ENCODE data around the gene SPRR5.

The SPRR5 gene

GRCh38 chr1:152969036-152969435 is 22.0 kb downstream of the SPRR5 start:
- H3K27me3 ChIP-seq (replicated peaks in 2 of 5; ENCODE audit: control insufficient read depth in 4 of 5, insufficient read depth in 5 of 5, low read length in 4 of 5): peaks cover 0 to 16% (median 0%) of the 10 kb centered on the region in 5 experiments
- no peaks in the 10 kb centered on the region for H3K9me3 ChIP-seq (ENCODE audit: control extremely low read depth in 1 of 5, control insufficient read depth in 4 of 5, insufficient read depth in 2 of 5, low read depth in 1 of 5, low read length in 4 of 5)
- DNase-seq: no peak
- ChIA-PET POLR2A (no interaction called here), CTCF (interaction anchor here (0.5 kb wide), 1 partner anchor 18 kb away, joined by 3 read pairs; no protein-coding TSS in a partner anchor)
- H3K4me1 ChIP-seq (ENCODE audit: control extremely low read depth in 1 of 4, control insufficient read depth in 4 of 4, insufficient read depth in 4 of 4, low read length in 3 of 4): no peaks in the 10 kb centered on the region
- H3K27ac ChIP-seq (ENCODE audit: insufficient read depth in 1 of 2, low read depth in 1 of 2, low read length in 2 of 2, poor library complexity in 1 of 2, severe bottlenecking in 2 of 2): no peak overlapping the region
- H3K36me3 ChIP-seq (ENCODE audit: control insufficient read depth in 4 of 4, insufficient read depth in 4 of 4, low read length in 3 of 4): no peaks in the 10 kb centered on the region
- H3K4me3 ChIP-seq (ENCODE audit: control insufficient read depth in 1 of 7, extremely low read depth in 1 of 7, insufficient read depth in 4 of 7, low read depth in 2 of 7, low read length in 6 of 7): no peak overlapping the region
- WGBS (ENCODE audit: insufficient coverage): 100% methylated on average over 2 of the region's 2 CpGs

- Histone ChIP-seq H3K9me3 (ENCODE audit: control extremely low read depth in 1 of 5, control insufficient read depth in 4 of 5, insufficient read depth in 2 of 5, low read depth in 1 of 5, low read length in 4 of 5) (no peaks in the 10 kb centered on the region), H3K36me3 (ENCODE audit: control insufficient read depth in 4 of 4, insufficient read depth in 4 of 4, low read length in 3 of 4) (no peaks in the 10 kb centered on the region), H3K27me3 (replicated peaks in 2 of 5; ENCODE audit: control insufficient read depth in 4 of 5, insufficient read depth in 5 of 5, low read length in 4 of 5) (peaks cover 0 to 16% (median 0%) of the 10 kb centered on the region in 5 experiments), H3K4me1 (ENCODE audit: control extremely low read depth in 1 of 4, control insufficient read depth in 4 of 4, insufficient read depth in 4 of 4, low read length in 3 of 4) (no peaks in the 10 kb centered on the region), H3K4me3 (ENCODE audit: control insufficient read depth in 1 of 7, extremely low read depth in 1 of 7, insufficient read depth in 4 of 7, low read depth in 2 of 7, low read length in 6 of 7) (no peak within 1 kb of the TSS), H3K27ac (ENCODE audit: insufficient read depth in 1 of 2, low read depth in 1 of 2, low read length in 2 of 2, poor library complexity in 1 of 2, severe bottlenecking in 2 of 2) (no peak within 1 kb of the TSS)
- 92% methylated on average over 3 of the region's 6 CpGs for WGBS (ENCODE audit: insufficient coverage)
- POLR2A ChIA-PET: interaction anchor here (0.6 kb wide), 1 partner anchor 65 kb away, joined by 3 read pairs; no protein-coding TSS in a partner anchor
- CTCF ChIA-PET: no interaction called here
- no peak for DNase-seq
Measured at GRCh38 chr1:152970495-152970894, 23.5 kb downstream of the SPRR5 start, which contains the start of gene SPRR4. Gene SPRR4 (plus strand): TSS chr1:152970648. CDS start chr1:152971891, 1,243 bp downstream.

DNA sequence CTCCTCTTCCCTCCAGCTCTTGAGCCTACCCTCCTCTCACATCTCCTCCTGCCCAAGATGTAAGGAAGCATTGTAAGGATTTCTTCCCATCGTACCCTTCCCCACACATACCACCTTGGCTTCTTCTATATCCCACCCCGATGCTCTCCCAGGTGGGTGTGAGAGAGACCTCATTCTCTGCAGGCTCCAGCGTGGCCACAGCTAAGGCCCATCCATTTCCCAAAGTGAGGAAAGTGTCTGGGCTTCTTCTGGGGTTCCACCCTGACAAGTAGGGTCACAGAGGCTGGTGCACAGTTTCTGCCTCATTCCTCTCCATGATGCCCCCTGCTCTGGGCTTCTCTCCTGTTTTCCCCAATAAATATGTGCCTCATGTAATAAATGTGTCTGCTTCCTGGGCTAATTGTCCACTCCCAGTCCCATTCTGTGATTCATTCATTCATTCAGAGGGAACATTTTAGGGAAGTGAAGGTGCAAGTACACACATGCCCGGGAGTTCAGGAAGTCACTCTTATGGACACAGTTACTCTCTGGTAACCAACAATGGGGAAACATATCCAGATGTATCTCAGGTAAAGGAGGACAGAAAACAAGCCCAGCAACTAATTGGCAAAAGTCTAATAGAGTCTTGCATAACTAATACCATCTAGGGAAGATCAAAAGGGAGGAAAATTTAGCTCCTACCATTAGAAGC is 25.3 kb downstream of the SPRR5 start:
- CTCF ChIA-PET: no interaction called here
- H3K9me3 ChIP-seq (ENCODE audit: control extremely low read depth in 1 of 5, control insufficient read depth in 4 of 5, insufficient read depth in 2 of 5, low read depth in 1 of 5, low read length in 4 of 5): no peaks in the 10 kb centered on the region
- POLR2A ChIA-PET: no interaction called here
- no peak overlapping the region for H3K27ac ChIP-seq (ENCODE audit: insufficient read depth in 1 of 2, low read depth in 1 of 2, low read length in 2 of 2, poor library complexity in 1 of 2, severe bottlenecking in 2 of 2)
- no peak overlapping the region for H3K4me3 ChIP-seq (ENCODE audit: control insufficient read depth in 1 of 7, extremely low read depth in 1 of 7, insufficient read depth in 4 of 7, low read depth in 2 of 7, low read length in 6 of 7)
- DNase-seq: no peak
- 85% methylated on average over 3 of the region's 4 CpGs for WGBS (ENCODE audit: insufficient coverage)
- no peaks in the 10 kb centered on the region for H3K4me1 ChIP-seq (ENCODE audit: control extremely low read depth in 1 of 4, control insufficient read depth in 4 of 4, insufficient read depth in 4 of 4, low read length in 3 of 4)
- peaks cover 0 to 5% (median 0%) of the 10 kb centered on the region in 5 experiments for H3K27me3 ChIP-seq (replicated peaks in 2 of 5; ENCODE audit: control insufficient read depth in 4 of 5, insufficient read depth in 5 of 5, low read length in 4 of 5)
- no peaks in the 10 kb centered on the region for H3K36me3 ChIP-seq (ENCODE audit: control insufficient read depth in 4 of 4, insufficient read depth in 4 of 4, low read length in 3 of 4)

DNA sequence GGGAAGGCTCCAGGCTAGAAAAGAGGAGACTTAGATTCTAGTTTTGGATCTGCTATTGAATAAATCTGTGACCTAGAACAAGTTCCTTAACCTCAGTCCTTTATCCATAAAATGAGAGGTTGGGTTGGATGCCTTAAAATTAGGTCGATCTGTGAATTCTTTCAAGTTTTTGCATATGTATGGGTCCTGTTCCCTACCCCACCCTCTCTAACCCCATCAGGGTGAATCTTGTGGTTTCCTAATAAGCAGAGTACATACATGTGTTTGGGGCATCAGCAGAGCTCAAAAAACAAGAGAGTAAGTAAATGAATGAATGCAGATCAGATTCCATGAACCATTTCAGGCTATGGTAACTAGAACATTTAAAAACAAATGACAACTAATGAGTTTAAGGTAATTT is 29.7 kb downstream of the SPRR5 start:
- H3K9me3 ChIP-seq (ENCODE audit: control extremely low read depth in 1 of 5, control insufficient read depth in 4 of 5, insufficient read depth in 2 of 5, low read depth in 1 of 5, low read length in 4 of 5): no peaks in the 10 kb centered on the region
- peaks cover 0 to 25% (median 3%) of the 10 kb centered on the region in 5 experiments for H3K27me3 ChIP-seq (replicated peaks in 2 of 5; ENCODE audit: control insufficient read depth in 4 of 5, insufficient read depth in 5 of 5, low read length in 4 of 5)
- no peak overlapping the region for H3K27ac ChIP-seq (ENCODE audit: insufficient read depth in 1 of 2, low read depth in 1 of 2, low read length in 2 of 2, poor library complexity in 1 of 2, severe bottlenecking in 2 of 2)
- H3K4me1 ChIP-seq (ENCODE audit: control extremely low read depth in 1 of 4, control insufficient read depth in 4 of 4, insufficient read depth in 4 of 4, low read length in 3 of 4): no peaks in the 10 kb centered on the region
- CTCF ChIA-PET: no interaction called here
- no peak for DNase-seq
- no peak overlapping the region for H3K4me3 ChIP-seq (ENCODE audit: control insufficient read depth in 1 of 7, extremely low read depth in 1 of 7, insufficient read depth in 4 of 7, low read depth in 2 of 7, low read length in 6 of 7)
- WGBS (ENCODE audit: insufficient coverage): no CpG with 5 or more reads among the region's 1 CpG
- POLR2A ChIA-PET: no interaction called here
- no peaks in the 10 kb centered on the region for H3K36me3 ChIP-seq (ENCODE audit: control insufficient read depth in 4 of 4, insufficient read depth in 4 of 4, low read length in 3 of 4)

- peaks cover 0 to 28% (median 6%) of the 10 kb centered on the region in 5 experiments for H3K27me3 ChIP-seq (replicated peaks in 2 of 5; ENCODE audit: control insufficient read depth in 4 of 5, insufficient read depth in 5 of 5, low read length in 4 of 5)
- H3K4me1 ChIP-seq (ENCODE audit: control extremely low read depth in 1 of 4, control insufficient read depth in 4 of 4, insufficient read depth in 4 of 4, low read length in 3 of 4): no peaks in the 10 kb centered on the region
- H3K36me3 ChIP-seq (ENCODE audit: control insufficient read depth in 4 of 4, insufficient read depth in 4 of 4, low read length in 3 of 4): no peaks in the 10 kb centered on the region
- H3K9me3 ChIP-seq (ENCODE audit: control extremely low read depth in 1 of 5, control insufficient read depth in 4 of 5, insufficient read depth in 2 of 5, low read depth in 1 of 5, low read length in 4 of 5): no peaks in the 10 kb centered on the region
- H3K27ac ChIP-seq (ENCODE audit: insufficient read depth in 1 of 2, low read depth in 1 of 2, low read length in 2 of 2, poor library complexity in 1 of 2, severe bottlenecking in 2 of 2): no peak overlapping the region
- DNase-seq: no peak
- ChIA-PET POLR2A (no interaction called here), CTCF (no interaction called here)
- H3K4me3 ChIP-seq (ENCODE audit: control insufficient read depth in 1 of 7, extremely low read depth in 1 of 7, insufficient read depth in 4 of 7, low read depth in 2 of 7, low read length in 6 of 7): no peak overlapping the region
Measured at GRCh38 chr1:152977614-152978013, 30.6 kb downstream of the SPRR5 start.

- ChIA-PET POLR2A (no interaction called here), CTCF (no interaction called here)
- DNase-seq: no peak
- 89% methylated on average over 1 of the region's 1 CpG for WGBS (ENCODE audit: insufficient coverage)
- Histone ChIP-seq H3K9me3 (ENCODE audit: control extremely low read depth in 1 of 5, control insufficient read depth in 4 of 5, insufficient read depth in 2 of 5, low read depth in 1 of 5, low read length in 4 of 5) (no peaks in the 10 kb centered on the region), H3K36me3 (ENCODE audit: control insufficient read depth in 4 of 4, insufficient read depth in 4 of 4, low read length in 3 of 4) (no peaks in the 10 kb centered on the region), H3K27ac (ENCODE audit: insufficient read depth in 1 of 2, low read depth in 1 of 2, low read length in 2 of 2, poor library complexity in 1 of 2, severe bottlenecking in 2 of 2) (no peak overlapping the region), H3K27me3 (replicated peaks in 2 of 5; ENCODE audit: control insufficient read depth in 4 of 5, insufficient read depth in 5 of 5, low read length in 4 of 5) (peaks cover 0 to 40% (median 9%) of the 10 kb centered on the region in 5 experiments), H3K4me3 (ENCODE audit: control insufficient read depth in 1 of 7, extremely low read depth in 1 of 7, insufficient read depth in 4 of 7, low read depth in 2 of 7, low read length in 6 of 7) (no peak overlapping the region), H3K4me1 (ENCODE audit: control extremely low read depth in 1 of 4, control insufficient read depth in 4 of 4, insufficient read depth in 4 of 4, low read length in 3 of 4) (no peaks in the 10 kb centered on the region)
Measured at GRCh38 chr1:152980676-152981075, 33.7 kb downstream of the SPRR5 start.

- Histone ChIP-seq H3K36me3 (ENCODE audit: control insufficient read depth in 4 of 4, insufficient read depth in 4 of 4, low read length in 3 of 4) (no peaks in the 10 kb centered on the region), H3K9me3 (ENCODE audit: control extremely low read depth in 1 of 5, control insufficient read depth in 4 of 5, insufficient read depth in 2 of 5, low read depth in 1 of 5, low read length in 4 of 5) (no peaks in the 10 kb centered on the region), H3K27me3 (replicated peaks in 2 of 5; ENCODE audit: control insufficient read depth in 4 of 5, insufficient read depth in 5 of 5, low read length in 4 of 5) (peaks cover 0 to 42% (median 9%) of the 10 kb centered on the region in 5 experiments), H3K4me3 (ENCODE audit: control insufficient read depth in 1 of 7, extremely low read depth in 1 of 7, insufficient read depth in 4 of 7, low read depth in 2 of 7, low read length in 6 of 7) (no peak overlapping the region), H3K4me1 (ENCODE audit: control extremely low read depth in 1 of 4, control insufficient read depth in 4 of 4, insufficient read depth in 4 of 4, low read length in 3 of 4) (no peaks in the 10 kb centered on the region), H3K27ac (ENCODE audit: insufficient read depth in 1 of 2, low read depth in 1 of 2, low read length in 2 of 2, poor library complexity in 1 of 2, severe bottlenecking in 2 of 2) (no peak overlapping the region)
- ChIA-PET POLR2A (no interaction called here), CTCF (no interaction called here)
- no peak for DNase-seq
- 90% methylated on average over 5 of the region's 6 CpGs for WGBS (ENCODE audit: insufficient coverage)
Measured at GRCh38 chr1:152981146-152981871, 34.3 kb downstream of the SPRR5 start.

Measured in common myeloid progenitor, CD34-positive (primary cell).